Testis (tissue), 2 donors: ENCODE results near the gene SLC10A4.

Experiments
- CTCF ChIP-seq, 3 experiments: fragments of 450-650 bp in 2 of 3; fragments of 200-600 bp in 1 of 3; sonication (generic) in 1 of 3; IDR thresholded peaks; one replicate each; pipeline ENCODE4 v1.5.1; 2016 to 2019; ENCODE audit warnings: antibody characterized with exemption in 3 of 3, mild to moderate bottlenecking in 2 of 3, moderate library complexity in 1 of 3
- POLR2A ChIP-seq: fragments of 450-650 bp; IDR thresholded peaks from one replicate; pipeline ENCODE4 v1.6.1; 2017; ENCODE audit warnings: antibody characterized with exemption, mild to moderate bottlenecking, moderate library complexity

- no peak for TF ChIP-seq CTCF (IDR thresholded peaks at IDR 0.05)
- no peak for TF ChIP-seq POLR2A
Measured at GRCh38 chr4:48499551-48500066, 16.5 kb downstream of the SLC10A4 start.
